K562 (cell line): ENCODE measurements around the gene DPP10.

Source experiments
- EP300 ChIP-seq: IDR thresholded peaks from 2 replicates; pipeline ENCODE4 v1.6.1; 2012; ENCODE audit warnings: low read length, improper control_type of control experiment
- HDAC6 ChIP-seq: IDR thresholded peaks from 2 replicates; pipeline ENCODE4 v1.6.1; 2012; ENCODE audit warnings: low read depth, mild to moderate bottlenecking, control low read depth, inconsistent platforms, low read length, moderate library complexity
- HDAC8 ChIP-seq: fragments of 450-650 bp; IDR thresholded peaks from 2 replicates; pipeline ENCODE4 v1.6.1; 2016; ENCODE audit warnings: mild to moderate bottlenecking, missing genetic modification characterization, moderate library complexity, missing compliant biosample characterization
- MEF2A ChIP-seq: IDR thresholded peaks from 2 replicates; pipeline ENCODE4 v1.6.1; 2011; ENCODE audit warnings: low read depth, mild to moderate bottlenecking, low read length, moderate library complexity; ENCODE audit not compliant: control insufficient read depth
- POLR2AphosphoS5 ChIP-seq: IDR thresholded peaks from 2 replicates; pipeline ENCODE4 v1.6.1; 2011; ENCODE audit warnings: mild to moderate bottlenecking, low read depth, low read length, moderate library complexity; ENCODE audit not compliant: control insufficient read depth, insufficient read depth
- REST ChIP-seq, 2 experiments: fragments of 450-650 bp; formaldehyde crosslinking in 1 of 2; IDR thresholded peaks; 2 replicates each; pipeline versions ENCODE4 v1.4.0 to v1.6.1; 2014 to 2020; ENCODE audit warnings: mild to moderate bottlenecking in 2 of 2, borderline replicate concordance in 1 of 2, low read depth in 1 of 2
- TCF7L2 ChIP-seq: fragments of 150-350 bp; IDR thresholded peaks from 2 replicates; pipeline ENCODE4 v1.6.1; 2016; ENCODE audit warnings: low read depth, mild to moderate bottlenecking, low read length, moderate library complexity
- WHSC1 ChIP-seq: IDR thresholded peaks from one replicate; pipeline ENCODE4 v1.6.1; 2012; ENCODE audit warnings: low read length, control low read depth, inconsistent platforms
- ZNF174 ChIP-seq: fragments of 250-450 bp; sonication (Bioruptor Pico); IDR thresholded peaks from 2 replicates; pipeline ENCODE4 v1.4.0; 2020; ENCODE audit warnings: mild to moderate bottlenecking
- TF ChIP-seq, protein P1 (sequence below), 3 experiments: IDR thresholded peaks in 2 of 3; conservative IDR thresholded peaks in 1 of 3; 2 replicates each; pipeline ENCODE4 v1.5.1; 2011 to 2012; ENCODE audit warnings: low read length in 3 of 3, mild to moderate bottlenecking in 3 of 3, control low read depth in 2 of 3, improper control_type of control experiment in 1 of 3, inconsistent platforms in 1 of 3, low read depth in 1 of 3, mixed read lengths in 1 of 3, moderate library complexity in 1 of 3; ENCODE audit not compliant: insufficient read depth in 2 of 3

DNA sequence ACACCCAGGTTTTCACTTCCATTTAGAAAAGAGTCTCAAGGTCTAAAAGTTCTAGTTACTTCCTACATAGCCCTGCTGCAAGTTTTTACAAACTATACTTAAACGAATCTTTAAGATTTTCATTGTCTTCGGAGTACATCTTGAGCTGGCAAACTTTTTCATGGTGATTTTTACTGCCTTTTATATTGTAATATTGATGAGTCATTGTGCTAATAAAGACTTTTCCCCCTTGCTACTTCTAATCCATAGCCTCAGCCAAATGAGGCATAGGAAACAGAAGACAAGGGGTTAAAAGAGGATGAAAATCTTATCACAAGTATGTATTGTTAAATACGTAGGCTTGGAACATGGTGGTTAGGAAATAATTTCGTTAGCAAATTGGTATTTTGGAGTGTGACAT lies 4.1 kb downstream of the DPP10 start:
- TF ChIP-seq, protein P1, sequence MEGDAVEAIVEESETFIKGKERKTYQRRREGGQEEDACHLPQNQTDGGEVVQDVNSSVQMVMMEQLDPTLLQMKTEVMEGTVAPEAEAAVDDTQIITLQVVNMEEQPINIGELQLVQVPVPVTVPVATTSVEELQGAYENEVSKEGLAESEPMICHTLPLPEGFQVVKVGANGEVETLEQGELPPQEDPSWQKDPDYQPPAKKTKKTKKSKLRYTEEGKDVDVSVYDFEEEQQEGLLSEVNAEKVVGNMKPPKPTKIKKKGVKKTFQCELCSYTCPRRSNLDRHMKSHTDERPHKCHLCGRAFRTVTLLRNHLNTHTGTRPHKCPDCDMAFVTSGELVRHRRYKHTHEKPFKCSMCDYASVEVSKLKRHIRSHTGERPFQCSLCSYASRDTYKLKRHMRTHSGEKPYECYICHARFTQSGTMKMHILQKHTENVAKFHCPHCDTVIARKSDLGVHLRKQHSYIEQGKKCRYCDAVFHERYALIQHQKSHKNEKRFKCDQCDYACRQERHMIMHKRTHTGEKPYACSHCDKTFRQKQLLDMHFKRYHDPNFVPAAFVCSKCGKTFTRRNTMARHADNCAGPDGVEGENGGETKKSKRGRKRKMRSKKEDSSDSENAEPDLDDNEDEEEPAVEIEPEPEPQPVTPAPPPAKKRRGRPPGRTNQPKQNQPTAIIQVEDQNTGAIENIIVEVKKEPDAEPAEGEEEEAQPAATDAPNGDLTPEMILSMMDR (IDR thresholded peaks at IDR 0.05 in 2 of 3, conservative IDR thresholded peaks at IDR 0.05 in 1 of 3; ENCODE audit: insufficient read depth in 2 of 3, low read depth in 1 of 3, low read length in 3 of 3): no peak
- no peak for TF ChIP-seq HDAC8 (tag)
- TF ChIP-seq MEF2A: no peak
- TF ChIP-seq EP300: no peak
- TF ChIP-seq REST (IDR thresholded peaks at IDR 0.05; ENCODE audit: borderline replicate concordance): no peak
- no peak for TF ChIP-seq REST (CRISPR knock-in tag; IDR thresholded peaks at IDR 0.05; ENCODE audit: low read depth)
- no peak for TF ChIP-seq TCF7L2
- no peak for TF ChIP-seq POLR2AphosphoS5
- TF ChIP-seq HDAC6: no peak
- no peak for TF ChIP-seq WHSC1
- TF ChIP-seq ZNF174 (CRISPR knock-in tag): no peak
